K562 (cell line): ENCODE measurements around the gene LRMDA.

Experiments
- CBX3 ChIP-seq, 2 experiments: IDR thresholded peaks; 1 replicate in 1 of 2; 2 replicates in 1 of 2; pipeline ENCODE4 v1.6.1; 2012; ENCODE audit warnings: inconsistent platforms in 2 of 2, low read length in 2 of 2, borderline replicate concordance in 1 of 2, control low read depth in 1 of 2
- CTCF ChIP-seq, 3 experiments: IDR thresholded peaks in 2 of 3; conservative IDR thresholded peaks in 1 of 3; 2 replicates each; pipeline ENCODE4 v1.5.1; 2011 to 2012; ENCODE audit warnings: low read length in 3 of 3, mild to moderate bottlenecking in 3 of 3, control low read depth in 2 of 3, improper control_type of control experiment in 1 of 3, inconsistent platforms in 1 of 3, low read depth in 1 of 3, mixed read lengths in 1 of 3, moderate library complexity in 1 of 3; ENCODE audit not compliant: insufficient read depth in 2 of 3
- HDAC3 ChIP-seq: fragments of 450-650 bp; IDR thresholded peaks from 2 replicates; pipeline ENCODE4 v1.6.1; 2018; ENCODE audit warnings: borderline replicate concordance, mild to moderate bottlenecking, moderate library complexity; ENCODE audit not compliant: partially characterized antibody
- MAX ChIP-seq: sonication (generic); formaldehyde crosslinking; IDR thresholded peaks from 2 replicates; pipeline ENCODE4 v1.9.0; 2022; ENCODE audit warnings: mild to moderate bottlenecking, missing genetic modification reagents
- NEUROD1 ChIP-seq: fragments of 150-350 bp; IDR thresholded peaks from 2 replicates; pipeline ENCODE4 v1.6.1; 2014; ENCODE audit warnings: borderline replicate concordance, low read length, low read depth; ENCODE audit not compliant: partially characterized antibody
- NFATC3 ChIP-seq: fragments of 450-650 bp; IDR thresholded peaks from 2 replicates; pipeline ENCODE4 v1.6.1; 2017; ENCODE audit warnings: mild to moderate bottlenecking
- PHF8 ChIP-seq: fragments of 200-600 bp; sonication (generic); IDR thresholded peaks from 2 replicates; pipeline ENCODE4 v1.6.1; 2012; ENCODE audit warnings: mixed run types, mild to moderate bottlenecking, inconsistent platforms, low read length, moderate library complexity, borderline replicate concordance
- PKNOX1 ChIP-seq: fragments of 450-650 bp; IDR thresholded peaks from 2 replicates; pipeline ENCODE4 v1.6.1; 2016
- POLR2AphosphoS5 ChIP-seq: IDR thresholded peaks from 2 replicates; pipeline ENCODE4 v1.6.1; 2011; ENCODE audit warnings: mild to moderate bottlenecking, low read depth, low read length, moderate library complexity; ENCODE audit not compliant: control insufficient read depth, insufficient read depth
- PRPF4 ChIP-seq: fragments of 200-400 bp; formaldehyde crosslinking; IDR thresholded peaks from one replicate; pipeline ENCODE4 v1.6.1; 2017; ENCODE audit warnings: low read length, low read depth, mild to moderate bottlenecking; ENCODE audit not compliant: insufficient read depth, poor library complexity, severe bottlenecking
- TBL1XR1 ChIP-seq, 2 experiments: IDR thresholded peaks; 2 replicates each; pipeline ENCODE4 v1.6.1; 2012; ENCODE audit warnings: improper control_type of control experiment in 2 of 2, low read length in 2 of 2, mild to moderate bottlenecking in 1 of 2
- TEAD1 ChIP-seq, 2 experiments: fragments of 450-650 bp in 1 of 2; sonication (generic) in 1 of 2; formaldehyde crosslinking; IDR thresholded peaks; 2 replicates each; pipeline versions ENCODE4 v1.4.0 to v1.8.0; 2020 to 2022; ENCODE audit warnings: mild to moderate bottlenecking in 2 of 2, missing genetic modification reagents in 1 of 2
- ZBTB1 ChIP-seq: sonication (generic); formaldehyde crosslinking; IDR thresholded peaks from 2 replicates; pipeline ENCODE4 v1.8.1; 2023; ENCODE audit warnings: missing genetic modification reagents, low read depth, mild to moderate bottlenecking, borderline replicate concordance
- ZSCAN29 ChIP-seq: fragments of 450-650 bp; IDR thresholded peaks from 2 replicates; pipeline ENCODE4 v1.6.1; 2017

- TF ChIP-seq CTCF (IDR thresholded peaks at IDR 0.05 in 2 of 3, conservative IDR thresholded peaks at IDR 0.05 in 1 of 3; ENCODE audit: insufficient read depth in 2 of 3, low read depth in 1 of 3, low read length in 3 of 3): no peak
- no peak for TF ChIP-seq PRPF4
- TF ChIP-seq PKNOX1: no peak
- no peak for TF ChIP-seq TBL1XR1 (IDR thresholded peaks at IDR 0.05; ENCODE audit: low read length in 2 of 2)
- TF ChIP-seq NEUROD1: no peak
- no peak for TF ChIP-seq POLR2AphosphoS5
- no peak for TF ChIP-seq MAX (CRISPR knock-in tag)
- TF ChIP-seq PHF8: no peak
- no peak for TF ChIP-seq CBX3 (IDR thresholded peaks at IDR 0.05; ENCODE audit: borderline replicate concordance in 1 of 2, low read length in 2 of 2)
- TF ChIP-seq ZBTB1 (CRISPR knock-in tag): no peak
- no peak for TF ChIP-seq HDAC3
- no peak for TF ChIP-seq ZSCAN29
- no peak for TF ChIP-seq NFATC3
- TF ChIP-seq TEAD1 (CRISPR knock-in tag; IDR thresholded peaks at IDR 0.05): no peak
These were observed 448.8 kb downstream of the LRMDA start for GRCh38 chr10:75880031-75880775.
